Measurements from ENCODE around the gene SLC7A9.

- TF ChIP-seq CTCF (conservative IDR thresholded peaks at IDR 0.05; ENCODE audit: low read length) (no peak), EZH2phosphoT487 (IDR thresholded peaks at IDR 0.05; ENCODE audit: borderline replicate concordance, low read depth, low read length) (no peak)
Measured at GRCh38 chr19:32828139-32828538, 41.4 kb downstream of the SLC7A9 start.
